ENCODE results near the gene ARHGAP9. TPM values are rescaled to one million over a fixed set of nuclear protein-coding genes. Genes with fewer than 3 reads are reported as not detected.

ARHGAP9 gene
- polyA plus RNA-seq, 3 donors from 2014 or later: 148 to 294 (median 163) TPM

DNA sequence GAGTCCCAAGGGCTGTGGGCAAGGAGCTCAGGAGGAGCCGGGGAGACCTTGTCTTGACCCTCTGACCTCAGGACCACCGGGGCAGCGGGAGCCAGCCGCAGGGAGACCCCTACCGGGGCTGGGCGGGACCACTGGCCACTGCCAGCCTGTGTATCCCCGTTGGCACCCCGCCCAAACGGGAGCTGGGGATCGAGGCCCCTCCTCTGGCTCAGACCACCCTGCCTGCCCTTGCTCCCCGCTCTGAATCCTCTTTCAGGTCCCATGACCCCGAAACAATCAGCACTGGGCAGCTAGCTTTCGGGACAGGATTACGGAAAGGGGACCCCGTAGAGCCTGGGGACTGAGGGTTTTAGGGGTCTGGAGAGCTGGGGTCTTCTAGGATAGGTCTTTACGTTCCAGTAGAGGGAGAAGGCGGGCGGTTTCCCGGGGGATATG, 18.8 kb downstream of the ARHGAP9 start:
- Mint-ChIP-seq H3K4me1 (peaks cover 42 to 61% of the 10 kb centered on the region in 2 donors), H3K27ac (peak overlapping the region in 2 of 6 donors; percentile 16 to 45), H3K4me3 (peak overlapping the region; percentile 39 to 95 (median 83)), H3K27me3 (ENCODE audit: low read depth in 3 of 3) (peaks cover 9 to 28% (median 20%) of the 10 kb centered on the region in 3 donors), H3K36me3 (no peaks in the 10 kb centered on the region), H3K9me3 (no peaks in the 10 kb centered on the region)
- DNase-seq: no peak

DNA sequence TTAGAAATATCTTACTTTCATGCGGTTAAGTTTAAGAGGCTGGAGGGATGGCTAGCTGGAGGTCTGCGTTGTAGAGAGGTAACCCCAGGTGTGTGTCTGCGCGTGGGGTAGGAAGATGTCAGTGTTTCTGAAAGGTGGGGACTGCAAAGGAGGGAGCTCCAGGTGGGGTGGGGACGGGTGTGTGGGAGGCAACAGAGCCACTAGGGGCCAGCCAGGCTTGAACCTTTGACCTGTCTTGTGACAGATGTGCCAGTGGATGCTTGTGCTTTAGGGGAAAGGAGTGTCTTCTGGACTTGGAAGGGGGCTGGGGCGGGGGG, 19.2 kb downstream of the ARHGAP9 start:
- no peaks in the 10 kb centered on the region for H3K36me3 Mint-ChIP-seq
- H3K9me3 Mint-ChIP-seq: no peaks in the 10 kb centered on the region
- H3K27ac Mint-ChIP-seq: peak overlapping the region in 5 of 6 donors; percentile 16 to 78 (median 64)
- no peak for DNase-seq
- H3K4me3 Mint-ChIP-seq: peak overlapping the region; percentile 74 to 85 (median 82)
- peaks cover 38 to 59% of the 10 kb centered on the region in 2 donors for H3K4me1 Mint-ChIP-seq
- H3K27me3 Mint-ChIP-seq (ENCODE audit: low read depth in 3 of 3): peaks cover 9 to 28% (median 20%) of the 10 kb centered on the region in 3 donors

DNA sequence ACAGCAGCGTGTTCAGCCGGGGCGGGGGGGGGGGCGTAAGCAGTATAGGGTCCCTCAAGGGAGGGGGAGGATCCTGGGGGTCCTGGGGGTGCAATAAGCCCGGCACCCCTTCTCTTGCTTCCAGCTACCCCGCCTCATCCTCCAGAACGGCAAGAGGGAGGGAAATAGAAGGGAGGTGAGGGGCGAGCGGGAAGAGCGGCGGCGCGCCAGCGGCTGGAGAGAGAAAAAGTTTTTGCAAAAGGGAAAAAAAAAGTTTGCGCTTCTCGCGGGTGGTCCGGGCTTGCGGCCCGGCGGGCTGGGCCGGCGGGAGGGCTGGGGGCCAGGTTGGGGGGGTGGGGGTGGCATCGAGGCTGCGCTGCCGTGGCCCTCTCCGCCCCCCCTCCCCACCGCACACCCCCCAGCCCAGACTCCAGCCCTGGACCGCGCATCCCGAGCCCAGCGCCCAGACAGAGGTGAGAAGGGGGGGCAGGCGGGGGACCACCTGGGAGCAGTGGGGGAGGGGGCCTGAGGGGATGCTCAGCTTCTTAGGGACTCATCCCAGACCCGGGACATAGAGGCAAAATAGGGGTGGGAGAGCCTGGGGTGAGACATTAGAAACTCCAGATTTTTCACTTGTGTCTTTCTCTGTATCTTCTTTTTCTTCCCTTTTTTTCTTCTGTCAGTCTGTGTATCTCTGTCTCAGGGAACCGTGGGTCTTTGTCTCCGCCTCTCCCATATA, 19.8 kb downstream of the ARHGAP9 start, which contains the start of gene GLI1:
GLI1 (plus strand) TSS at position 36 of the 718 bp plus-strand sequence. CDS start 3,907 bp downstream, outside the sequence.
- Mint-ChIP-seq H3K27me3 (ENCODE audit: low read depth in 3 of 3) (peaks cover 9 to 28% (median 21%) of the 10 kb centered on the region in 3 donors), H3K4me3 (peak within 1 kb of the TSS; percentile 92 to 98 (median 96)), H3K9me3 (no peaks in the 10 kb centered on the region), H3K4me1 (peaks cover 38 to 59% of the 10 kb centered on the region in 2 donors), H3K36me3 (no peaks in the 10 kb centered on the region), H3K27ac (peak within 1 kb of the TSS; percentile 91 to 97 (median 95))
- no peak for DNase-seq

DNA sequence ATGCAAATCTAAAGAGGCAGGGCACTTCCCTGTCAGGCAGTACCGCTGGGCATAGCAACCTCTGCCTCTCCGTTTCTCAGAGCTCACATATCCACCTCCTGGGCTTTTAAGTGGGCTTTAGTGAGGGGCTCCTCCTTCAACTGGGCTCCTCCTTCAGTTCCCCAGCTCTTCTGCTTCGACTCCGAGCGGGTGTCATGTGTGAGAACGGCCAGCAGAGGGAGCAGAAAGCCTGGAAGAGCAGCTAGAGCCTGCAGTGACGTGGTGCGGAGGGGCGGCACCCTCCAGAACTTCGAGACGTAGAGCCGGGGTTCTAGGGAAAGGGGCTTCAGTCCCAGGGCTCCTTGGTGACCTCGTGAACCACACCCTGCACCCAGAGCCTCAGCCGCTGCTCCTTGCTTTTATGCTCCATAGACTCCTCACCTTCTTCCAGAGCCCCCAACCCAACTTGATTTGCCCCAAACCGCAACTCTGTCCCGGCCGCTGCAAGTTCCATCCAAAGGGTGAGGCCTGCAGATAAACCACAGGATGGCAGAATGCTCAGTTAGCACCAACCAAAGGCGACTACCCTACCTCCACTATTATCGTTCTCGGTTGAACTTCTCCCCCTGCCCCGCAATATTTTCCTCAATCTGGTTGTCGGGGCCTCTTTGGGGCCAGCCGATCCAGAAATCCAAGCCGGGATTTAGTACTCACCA, 20.5 kb downstream of the ARHGAP9 start:
- H3K36me3 Mint-ChIP-seq: no peaks in the 10 kb centered on the region
- H3K27ac Mint-ChIP-seq: peak overlapping the region; percentile 91 to 97 (median 95)
- peak; percentile 90 to 92 (median 92) for DNase-seq
- H3K4me1 Mint-ChIP-seq: peaks cover 38 to 59% of the 10 kb centered on the region in 2 donors
- no peaks in the 10 kb centered on the region for H3K9me3 Mint-ChIP-seq
- H3K4me3 Mint-ChIP-seq: peak overlapping the region; percentile 92 to 98 (median 96)
- peaks cover 9 to 23% (median 21%) of the 10 kb centered on the region in 3 donors for H3K27me3 Mint-ChIP-seq (ENCODE audit: low read depth in 3 of 3)

DNA sequence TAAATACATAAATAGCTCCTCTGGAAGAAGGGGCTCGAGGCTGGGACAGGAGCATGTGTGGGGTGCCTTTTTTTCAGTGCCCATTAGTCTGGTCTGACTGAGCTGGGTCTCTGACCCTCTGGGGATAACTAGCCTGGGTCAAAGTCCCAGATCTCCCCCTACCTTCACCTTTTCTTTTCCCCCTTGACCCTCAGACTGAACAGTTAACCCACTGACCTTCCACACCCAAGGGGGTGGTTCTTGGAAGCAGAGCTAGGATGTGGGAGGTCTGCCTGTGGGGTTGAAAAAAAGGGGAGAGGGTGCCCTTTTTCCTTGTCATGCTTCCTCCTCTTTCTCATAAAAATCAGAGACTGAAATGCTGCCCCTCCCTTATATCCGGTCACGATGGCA, 21.0 kb downstream of the ARHGAP9 start:
- Mint-ChIP-seq H3K27ac (peak overlapping the region; percentile 91 to 97 (median 95)), H3K4me3 (peak overlapping the region; percentile 92 to 98 (median 96)), H3K36me3 (no peaks in the 10 kb centered on the region), H3K9me3 (no peaks in the 10 kb centered on the region), H3K27me3 (ENCODE audit: low read depth in 3 of 3) (peaks cover 9 to 20% (median 20%) of the 10 kb centered on the region in 3 donors), H3K4me1 (peaks cover 35 to 55% of the 10 kb centered on the region in 2 donors)
- DNase-seq: no peak

DNA sequence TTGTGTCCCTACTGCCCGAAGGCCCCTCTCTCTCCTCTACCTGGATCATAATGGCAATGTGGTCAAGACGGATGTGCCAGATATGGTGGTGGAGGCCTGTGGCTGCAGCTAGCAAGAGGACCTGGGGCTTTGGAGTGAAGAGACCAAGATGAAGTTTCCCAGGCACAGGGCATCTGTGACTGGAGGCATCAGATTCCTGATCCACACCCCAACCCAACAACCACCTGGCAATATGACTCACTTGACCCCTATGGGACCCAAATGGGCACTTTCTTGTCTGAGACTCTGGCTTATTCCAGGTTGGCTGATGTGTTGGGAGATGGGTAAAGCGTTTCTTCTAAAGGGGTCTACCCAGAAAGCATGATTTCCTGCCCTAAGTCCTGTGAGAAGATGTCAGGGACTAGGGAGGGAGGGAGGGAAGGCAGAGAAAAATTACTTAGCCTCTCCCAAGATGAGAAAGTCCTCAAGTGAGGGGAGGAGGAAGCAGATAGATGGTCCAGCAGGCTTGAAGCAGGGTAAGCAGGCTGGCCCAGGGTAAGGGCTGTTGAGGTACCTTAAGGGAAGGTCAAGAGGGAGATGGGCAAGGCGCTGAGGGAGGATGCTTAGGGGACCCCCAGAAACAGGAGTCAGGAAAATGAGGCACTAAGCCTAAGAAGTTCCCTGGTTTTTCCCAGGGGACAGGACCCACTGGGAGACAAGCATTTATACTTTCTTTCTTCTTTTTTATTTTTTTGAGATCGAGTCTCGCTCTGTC, 22.8 kb downstream of the ARHGAP9 start:
- H3K27ac Mint-ChIP-seq: no peak overlapping the region
- no peaks in the 10 kb centered on the region for H3K36me3 Mint-ChIP-seq

DNA sequence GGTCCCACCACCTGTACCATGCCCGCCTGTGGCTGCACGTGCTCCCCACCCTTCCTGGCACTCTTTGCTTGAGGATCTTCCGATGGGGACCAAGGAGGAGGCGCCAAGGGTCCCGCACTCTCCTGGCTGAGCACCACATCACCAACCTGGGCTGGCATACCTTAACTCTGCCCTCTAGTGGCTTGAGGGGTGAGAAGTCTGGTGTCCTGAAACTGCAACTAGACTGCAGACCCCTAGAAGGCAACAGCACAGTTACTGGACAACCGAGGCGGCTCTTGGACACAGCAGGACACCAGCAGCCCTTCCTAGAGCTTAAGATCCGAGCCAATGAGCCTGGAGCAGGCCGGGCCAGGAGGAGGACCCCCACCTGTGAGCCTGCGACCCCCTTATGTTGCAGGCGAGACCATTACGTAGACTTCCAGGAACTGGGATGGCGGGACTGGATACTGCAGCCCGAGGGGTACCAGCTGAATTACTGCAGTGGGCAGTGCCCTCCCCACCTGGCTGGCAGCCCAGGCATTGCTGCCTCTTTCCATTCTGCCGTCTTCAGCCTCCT, 23.4 kb downstream of the ARHGAP9 start:
- Mint-ChIP-seq H3K4me3 (peak overlapping the region in 2 of 5 donors; percentile 38 to 65), H3K4me1 (peaks cover 21 to 33% of the 10 kb centered on the region in 2 donors), H3K36me3 (no peaks in the 10 kb centered on the region), H3K9me3 (no peaks in the 10 kb centered on the region), H3K27me3 (ENCODE audit: low read depth in 3 of 3) (peaks cover 5 to 15% (median 9%) of the 10 kb centered on the region in 3 donors), H3K27ac (no peak overlapping the region)
- DNase-seq: peak in 2 of 3 donors; percentile 31 to 46

More for the DNA sequence above, 22.8 kb downstream of the ARHGAP9 start:
- DNase-seq: no peak
- Mint-ChIP-seq H3K9me3 (no peaks in the 10 kb centered on the region), H3K4me1 (peaks cover 27 to 40% of the 10 kb centered on the region in 2 donors), H3K4me3 (no peak overlapping the region), H3K27me3 (ENCODE audit: low read depth in 3 of 3) (peaks cover 5 to 17% (median 12%) of the 10 kb centered on the region in 3 donors)

DNA sequence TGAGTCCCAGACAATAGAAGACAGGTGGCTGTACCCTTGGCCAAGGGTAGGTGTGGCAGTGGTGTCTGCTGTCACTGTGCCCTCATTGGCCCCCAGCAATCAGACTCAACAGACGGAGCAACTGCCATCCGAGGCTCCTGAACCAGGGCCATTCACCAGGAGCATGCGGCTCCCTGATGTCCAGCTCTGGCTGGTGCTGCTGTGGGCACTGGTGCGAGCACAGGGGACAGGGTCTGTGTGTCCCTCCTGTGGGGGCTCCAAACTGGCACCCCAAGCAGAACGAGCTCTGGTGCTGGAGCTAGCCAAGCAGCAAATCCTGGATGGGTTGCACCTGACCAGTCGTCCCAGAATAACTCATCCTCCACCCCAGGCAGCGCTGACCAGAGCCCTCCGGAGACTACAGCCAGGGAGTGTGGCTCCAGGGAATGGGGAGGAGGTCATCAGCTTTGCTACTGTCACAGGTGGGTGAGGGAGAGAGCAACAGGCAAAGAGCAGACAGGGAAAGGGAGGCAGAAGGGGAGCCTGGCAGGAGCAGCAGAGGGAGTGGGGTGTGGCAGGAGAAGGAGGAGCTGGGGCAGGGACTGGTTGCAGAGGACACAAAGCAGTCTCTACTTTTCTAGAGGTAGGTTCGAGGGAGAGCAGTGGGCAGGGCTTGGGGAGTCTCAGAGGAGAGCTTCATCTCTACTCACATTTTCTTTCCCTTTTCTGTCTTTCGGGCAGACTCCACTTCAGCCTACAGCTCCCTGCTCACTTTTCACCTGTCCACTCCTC, 24.1 kb downstream of the ARHGAP9 start:
- H3K27ac Mint-ChIP-seq: no peak overlapping the region
- H3K4me3 Mint-ChIP-seq: peak overlapping the region in 2 of 5 donors; percentile 38 to 65

DNA sequence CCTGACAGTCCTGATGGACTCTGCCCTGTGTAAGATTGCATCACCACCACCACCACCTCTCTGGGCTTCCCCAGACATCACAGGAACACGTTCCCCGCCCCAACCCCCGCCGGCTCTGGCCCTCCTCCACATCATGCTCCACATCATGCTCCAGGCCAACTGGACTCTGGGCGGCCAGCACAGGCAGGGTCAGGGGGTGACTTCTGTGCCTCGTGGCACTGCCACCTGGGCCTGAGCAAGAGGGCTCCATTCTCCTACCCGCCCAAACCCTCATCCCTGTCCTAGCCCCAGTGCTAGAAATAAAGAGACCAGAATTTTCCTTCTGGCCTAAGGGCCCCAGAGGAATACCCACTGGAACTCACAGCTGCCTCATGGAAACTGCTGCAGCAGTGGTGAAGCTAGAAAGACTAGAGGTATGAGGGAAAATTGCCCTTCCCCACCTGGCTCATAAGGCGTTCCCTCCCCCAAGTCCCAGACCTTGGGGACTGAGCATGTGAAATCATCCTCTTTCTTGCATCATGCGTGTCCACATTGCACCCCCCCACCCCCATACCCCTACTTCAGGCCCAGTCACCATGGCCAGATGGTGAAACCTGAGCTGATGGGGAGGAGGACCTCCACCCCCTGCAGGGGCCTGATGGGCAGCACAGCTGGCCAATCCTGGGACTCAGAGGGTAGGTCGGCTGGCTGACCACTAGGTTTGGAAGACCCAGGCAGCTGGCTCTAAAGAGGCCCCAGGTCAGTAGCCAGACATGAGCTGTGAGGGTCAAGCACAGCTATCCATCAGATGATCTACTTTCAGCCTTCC, 24.9 kb downstream of the ARHGAP9 start, which contains the start of gene INHBE:
INHBE (plus strand) TSS at position 742 of the 808 bp plus-strand sequence. CDS start 230 bp downstream, outside the sequence.
- Mint-ChIP-seq H3K9me3 (no peaks in the 10 kb centered on the region), H3K4me1 (peaks cover 13 to 19% of the 10 kb centered on the region in 2 donors), H3K27ac (no peak within 1 kb of the TSS), H3K36me3 (no peaks in the 10 kb centered on the region), H3K27me3 (ENCODE audit: low read depth in 3 of 3) (peaks cover 4 to 10% (median 5%) of the 10 kb centered on the region in 3 donors), H3K4me3 (peak within 1 kb of the TSS in 2 of 5 donors; percentile 38 to 65)
- DNase-seq: no peak

More for the DNA sequence above, 24.1 kb downstream of the ARHGAP9 start:
- no peak for DNase-seq
- peaks cover 18 to 27% of the 10 kb centered on the region in 2 donors for H3K4me1 Mint-ChIP-seq
- peaks cover 5 to 14% (median 9%) of the 10 kb centered on the region in 3 donors for H3K27me3 Mint-ChIP-seq (ENCODE audit: low read depth in 3 of 3)
- no peaks in the 10 kb centered on the region for H3K9me3 Mint-ChIP-seq
- no peaks in the 10 kb centered on the region for H3K36me3 Mint-ChIP-seq

DNA sequence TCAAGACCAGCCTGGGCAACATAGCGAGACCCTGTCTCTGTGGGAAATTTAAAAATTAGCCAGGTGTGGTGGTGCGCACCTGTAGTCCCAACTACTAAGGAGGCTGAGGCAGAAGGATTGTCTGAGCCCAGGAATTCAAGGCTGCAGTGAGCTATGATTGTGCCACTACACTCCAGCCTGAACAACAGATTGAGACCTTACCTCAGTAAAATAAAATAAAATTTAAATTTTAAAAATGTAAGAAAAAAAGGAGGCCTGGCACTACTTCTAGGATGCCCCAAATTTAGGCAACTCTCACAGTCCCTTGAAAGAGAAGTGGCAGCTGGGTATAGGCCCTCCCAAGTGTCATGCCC, 25.5 kb downstream of the ARHGAP9 start:
- Mint-ChIP-seq H3K36me3 (no peaks in the 10 kb centered on the region), H3K9me3 (no peaks in the 10 kb centered on the region), H3K4me1 (peaks cover 9 to 13% of the 10 kb centered on the region in 2 donors), H3K4me3 (no peak overlapping the region), H3K27ac (no peak overlapping the region), H3K27me3 (ENCODE audit: low read depth in 3 of 3) (peaks cover 3 to 4% (median 4%) of the 10 kb centered on the region in 3 donors)
- DNase-seq: no peak

DNA sequence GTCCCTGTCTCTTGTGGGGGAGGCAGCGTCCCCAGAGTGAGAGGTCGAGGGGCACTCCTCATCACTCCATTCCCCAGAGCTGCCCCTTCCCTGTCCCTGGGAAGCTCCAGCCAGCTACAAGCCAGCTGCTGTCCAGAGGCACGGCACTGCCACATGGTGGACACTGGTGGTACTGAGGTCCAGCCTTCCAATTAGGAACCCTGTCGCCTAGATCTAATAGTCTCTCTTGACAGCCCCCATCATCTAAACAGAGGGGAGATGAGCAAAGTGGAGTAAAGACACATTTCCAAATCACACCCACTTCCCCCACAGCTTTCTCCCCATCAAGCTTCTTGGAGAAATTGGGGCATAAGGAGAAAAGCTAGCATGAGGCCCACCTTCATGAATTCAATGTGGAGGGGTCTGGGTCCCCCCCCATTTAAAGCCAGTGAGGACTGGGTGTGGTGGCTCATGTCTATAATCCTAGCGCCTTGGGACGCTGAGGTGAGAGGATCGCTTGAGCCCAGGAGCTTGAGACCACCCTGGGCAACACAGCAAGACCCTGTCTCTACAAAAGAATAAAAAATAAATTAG, 26.6 kb downstream of the ARHGAP9 start:
- peaks cover 0 to 4% (median 4%) of the 10 kb centered on the region in 3 donors for H3K27me3 Mint-ChIP-seq (ENCODE audit: low read depth in 3 of 3)
- H3K27ac Mint-ChIP-seq: no peak overlapping the region
- H3K4me1 Mint-ChIP-seq: peaks cover 3 to 6% of the 10 kb centered on the region in 2 donors
- H3K36me3 Mint-ChIP-seq: no peaks in the 10 kb centered on the region
- no peaks in the 10 kb centered on the region for H3K9me3 Mint-ChIP-seq
- H3K4me3 Mint-ChIP-seq: no peak overlapping the region
- peak; percentile 40 to 47 (median 40) for DNase-seq
